ENCODE measurements around the gene CDC25C.
A peak's percentile ranks its signal among the peaks of the same experiment; 100 is the strongest.
"Not testable (repeated sequence)": the region's sequence is repeated elsewhere in the genome, so short reads cannot be mapped to it uniquely, and the experiment has no call there.

CDC25C gene

DNA sequence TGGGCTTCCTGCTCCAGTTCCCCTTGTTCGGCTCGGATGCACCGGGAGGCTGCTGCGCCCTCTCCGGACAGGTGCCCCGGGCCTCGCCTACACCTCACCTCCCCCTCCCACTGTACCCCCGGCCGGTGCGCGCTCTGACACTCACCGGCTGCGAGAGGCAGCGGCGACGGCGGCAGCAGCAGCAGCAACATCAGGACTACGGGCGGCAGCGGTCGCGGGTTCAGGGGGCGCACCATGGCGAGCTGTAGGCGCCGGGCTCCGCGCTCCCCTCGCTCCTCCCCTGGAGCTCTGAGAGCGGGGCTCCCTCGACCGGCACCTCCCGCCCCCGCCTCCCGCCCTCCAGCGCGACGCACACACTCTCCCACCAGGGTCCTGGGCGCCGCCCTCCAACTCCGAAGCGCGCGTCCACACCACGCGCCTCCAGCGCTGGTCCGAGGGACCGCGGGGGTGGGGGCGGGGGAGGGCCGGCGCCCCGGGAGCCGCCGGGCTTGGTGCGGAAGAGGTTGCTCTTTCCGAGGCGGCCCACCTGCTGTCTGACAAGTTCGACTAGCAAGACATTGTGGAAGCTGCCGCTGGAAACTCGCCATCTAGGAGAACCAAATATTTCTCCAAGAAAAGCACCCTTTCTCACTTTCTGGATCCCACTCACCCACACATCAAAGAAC, 57.3 kb downstream of the CDC25C start, which contains the start of gene GFRA3:
Gene GFRA3 (minus strand): TSS at position 433 of the 665 bp plus-strand sequence. CDS start 197 bp downstream, at position 236.
- DNase-seq, result peak in 1 of 2 donors; percentile 27

GRCh38 chr5:138273834-138274188, 57.8 kb downstream of the CDC25C start:
- DNase-seq, result no peak

DNA sequence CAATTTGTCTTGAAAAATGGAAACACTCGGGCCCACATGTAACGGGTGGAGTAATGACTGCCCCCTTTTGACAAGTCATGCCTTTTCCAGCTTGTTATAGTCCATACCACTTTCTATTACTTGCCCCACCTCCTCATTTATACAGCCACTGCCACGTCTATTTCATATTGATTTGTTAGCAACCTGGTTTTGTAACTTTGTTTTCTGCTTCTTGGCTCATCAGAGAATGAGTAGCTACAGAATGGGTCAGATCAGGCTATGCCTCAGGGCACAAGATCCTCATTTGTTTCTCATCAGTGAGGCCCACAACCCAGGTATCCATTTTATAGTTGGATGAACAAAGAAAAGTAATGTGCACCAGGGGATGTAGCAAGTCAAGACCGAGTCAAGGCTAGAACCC, 58.9 kb downstream of the CDC25C start:
- no peak for DNase-seq

DNA sequence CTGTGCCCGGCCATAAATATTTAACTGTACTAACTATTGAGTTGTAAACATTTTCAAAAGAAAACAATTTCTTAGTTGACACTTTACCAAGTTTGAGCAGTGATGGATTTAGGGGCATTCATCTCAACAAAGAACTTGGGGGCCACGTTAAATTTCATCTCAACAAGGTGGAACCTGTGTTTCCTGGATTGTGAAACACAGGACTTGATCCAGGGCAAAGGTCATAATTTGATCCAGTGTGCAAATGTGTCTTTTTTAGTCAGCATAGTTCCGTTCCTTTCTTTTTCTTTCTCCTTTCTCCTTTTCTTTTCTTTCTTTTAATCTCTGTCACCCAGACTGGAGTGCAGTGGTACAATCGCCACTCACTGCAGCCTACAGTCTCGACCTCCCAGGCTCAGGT, 60.3 kb downstream of the CDC25C start:
- DNase-seq, result no peak

- DNase-seq, result no peak
Observed at GRCh38 chr5:138264183-138264582, 67.4 kb downstream of the CDC25C start.

- no peak for DNase-seq
Observed at GRCh38 chr5:138263581-138263980, 68.0 kb downstream of the CDC25C start.

GRCh38 chr5:138258704-138259292, 72.8 kb downstream of the CDC25C start:
- DNase-seq, result no peak

DNA sequence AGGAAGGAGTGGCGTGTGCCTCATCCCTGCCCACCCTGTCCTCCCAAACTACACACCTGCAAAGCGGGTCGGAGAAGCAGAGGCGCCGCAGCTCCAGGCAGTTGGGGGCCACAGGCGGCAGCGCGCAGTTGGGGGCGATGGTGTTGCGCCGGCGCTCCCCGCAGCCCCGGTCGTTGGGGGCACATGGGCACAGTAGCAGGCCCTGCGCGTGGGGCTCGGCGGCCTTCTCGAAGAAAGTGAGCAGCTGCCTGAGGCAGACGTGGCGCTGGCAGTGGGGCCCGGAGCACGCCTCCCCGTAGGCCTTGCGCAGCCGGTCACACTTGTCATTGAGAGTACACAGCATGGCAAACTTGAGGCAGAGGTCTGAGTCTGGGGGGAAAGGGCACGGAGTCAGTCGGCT, 74.0 kb downstream of the CDC25C start:
- DNase-seq, result no peak

- DNase-seq, result no peak
Observed at GRCh38 chr5:138252944-138253343, 78.7 kb downstream of the CDC25C start.

GRCh38 chr5:138247800-138248199, 83.8 kb downstream of the CDC25C start:
- DNase-seq, result not testable (repeated sequence)

GRCh38 chr5:138246822-138247221, 84.8 kb downstream of the CDC25C start:
- no peak for DNase-seq

DNA sequence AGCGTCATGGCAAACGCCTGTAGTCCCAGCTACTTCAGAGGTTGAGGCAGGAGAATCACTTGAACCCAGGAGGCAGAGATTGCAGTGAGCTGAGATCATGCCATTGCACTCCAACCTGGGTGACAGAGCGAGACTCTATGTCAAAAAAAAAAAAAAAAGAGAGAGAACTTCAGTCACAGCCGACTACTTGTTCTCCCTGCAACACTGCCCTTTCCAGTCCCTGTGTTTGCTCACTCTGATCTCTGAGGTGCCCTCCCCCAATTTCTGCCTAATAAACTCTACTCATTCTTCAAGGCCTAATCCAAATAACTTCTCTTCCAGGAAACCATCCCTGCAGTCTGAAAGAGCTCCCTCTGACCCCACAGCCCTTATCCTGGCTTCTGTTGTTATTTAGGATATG, 85.3 kb downstream of the CDC25C start:
- DNase-seq, result no peak

DNA sequence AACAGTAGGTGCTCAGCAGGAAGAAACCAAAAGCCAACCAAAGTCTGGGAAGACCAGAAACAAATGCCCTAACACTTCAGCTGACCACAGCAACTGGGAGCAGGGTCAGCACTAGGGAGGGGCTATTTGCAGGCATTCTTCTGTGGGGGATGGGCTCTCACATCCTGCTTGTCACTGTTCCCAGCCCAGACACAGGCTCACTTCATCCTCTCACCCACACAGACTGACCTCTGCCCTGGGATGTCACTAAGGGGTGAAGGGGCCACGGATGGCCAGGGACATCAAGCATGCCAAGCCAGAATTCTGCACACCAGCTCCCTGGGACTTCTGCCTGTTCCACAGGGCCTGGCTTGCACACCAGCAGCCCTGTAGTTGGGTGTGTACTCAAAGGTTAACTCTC, 85.9 kb downstream of the CDC25C start:
- no peak for DNase-seq

DNA sequence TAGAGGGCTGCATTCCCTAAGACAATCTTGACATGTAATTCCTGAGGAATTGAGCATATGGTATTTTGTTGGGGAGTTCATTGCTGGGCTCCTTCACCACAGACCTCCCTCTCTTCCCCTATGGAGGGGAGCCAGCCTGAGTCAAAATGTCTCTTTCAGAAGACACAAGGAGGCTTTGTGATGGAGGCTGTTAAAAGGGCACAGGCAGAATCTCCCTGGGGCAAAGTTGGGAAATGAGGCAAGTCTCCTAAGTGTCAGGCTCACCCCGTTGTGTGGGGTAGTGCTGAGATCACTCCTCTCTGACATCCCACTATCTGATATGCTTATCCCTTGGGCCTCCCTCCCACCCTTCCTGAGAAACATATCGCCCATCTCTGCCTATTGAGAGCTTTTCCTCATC, 87.8 kb downstream of the CDC25C start:
- no peak for DNase-seq

GRCh38 chr5:138241688-138242571, 89.7 kb downstream of the CDC25C start:
- peak in 1 of 2 donors; percentile 7 for DNase-seq

GRCh38 chr5:138240650-138241385, 90.8 kb downstream of the CDC25C start:
- DNase-seq, result peak in 1 of 2 donors; percentile 3

DNA sequence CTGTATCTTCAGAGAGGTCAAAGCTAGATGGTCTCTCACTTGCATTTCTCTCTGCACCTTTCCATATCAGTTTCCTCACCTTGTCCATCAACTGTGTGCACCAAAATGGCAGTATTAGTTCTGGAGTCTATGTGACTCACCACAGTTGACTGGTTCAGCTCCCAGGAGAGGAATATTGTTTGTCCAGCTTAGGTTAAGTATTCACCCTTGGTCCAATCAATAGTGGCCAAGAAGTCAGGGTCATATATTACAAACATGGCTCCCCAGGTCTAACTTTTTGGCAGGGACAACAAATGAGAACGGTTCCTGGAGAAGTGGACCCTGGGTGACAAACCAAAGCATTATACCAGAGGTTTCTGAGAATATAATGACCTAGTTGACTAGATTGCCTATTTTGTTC, 93.6 kb downstream of the CDC25C start:
- no peak for DNase-seq
